Activated CD8-positive, alpha-beta memory T cell treated with anti-CD3 and anti-CD28 coated beads for 48 hours (primary cell): Measurements from ENCODE around the gene PRKRIP1.
A peak's percentile ranks its signal among the peaks of the same experiment; 100 is the strongest.
"Not testable (repeated sequence)": the region's sequence is repeated elsewhere in the genome, so short reads cannot be mapped to it uniquely, and the experiment has no call there.

ENCODE experiments used
- DNase-seq, 3 experiments: peaks; one replicate each; pipeline ENCODE4 v3.0.0-alpha.2; 2020; ENCODE audit warnings: low read depth in 2 of 3, low spot score in 2 of 3

The PRKRIP1 gene, protein sequence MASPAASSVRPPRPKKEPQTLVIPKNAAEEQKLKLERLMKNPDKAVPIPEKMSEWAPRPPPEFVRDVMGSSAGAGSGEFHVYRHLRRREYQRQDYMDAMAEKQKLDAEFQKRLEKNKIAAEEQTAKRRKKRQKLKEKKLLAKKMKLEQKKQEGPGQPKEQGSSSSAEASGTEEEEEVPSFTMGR

DNA sequence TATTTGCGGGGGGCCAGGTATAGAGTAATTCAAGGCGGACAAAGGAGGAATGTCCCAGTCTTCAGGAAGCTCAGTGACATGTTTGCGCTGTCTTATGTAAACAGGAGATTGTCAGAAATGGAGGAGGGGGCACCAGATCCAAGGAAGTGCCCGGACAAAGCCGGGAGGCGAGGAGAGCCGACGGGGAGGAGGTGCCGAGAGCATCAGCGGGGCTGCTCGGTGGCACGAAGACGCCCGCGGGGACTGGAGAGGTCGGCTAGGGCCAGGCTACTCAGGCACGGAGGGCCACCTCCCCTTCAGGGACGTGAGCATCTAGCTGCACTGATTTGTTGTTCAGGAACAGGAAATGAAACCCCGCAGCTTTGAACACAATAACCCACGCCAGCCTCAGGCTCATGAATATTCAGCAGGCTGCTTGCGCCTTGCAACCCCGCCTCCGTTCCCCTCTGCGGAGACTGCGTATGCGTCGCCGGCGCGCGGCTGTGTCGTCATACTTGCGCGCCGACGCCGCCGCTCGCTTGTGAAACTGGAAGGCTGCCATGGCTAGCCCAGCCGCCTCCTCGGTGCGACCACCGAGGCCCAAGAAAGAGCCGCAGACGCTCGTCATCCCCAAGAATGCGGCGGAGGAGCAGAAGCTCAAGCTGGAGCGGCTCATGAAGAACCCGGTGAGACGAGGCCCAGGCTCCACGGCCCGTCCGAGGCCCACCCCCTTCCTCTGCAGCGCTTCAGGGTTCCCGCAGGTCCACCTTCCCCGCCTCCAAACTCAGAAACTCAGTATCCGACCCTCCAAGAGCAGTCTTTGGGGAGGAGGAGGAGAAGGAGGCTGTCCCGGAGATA, at the start of gene PRKRIP1:
PRKRIP1 (plus strand) TSS at position 491 of the 837 bp plus-strand sequence; CDS start at position 540, 49 bp downstream.
- DNase-seq = peak; percentile 46 to 60 (median 58)

DNA sequence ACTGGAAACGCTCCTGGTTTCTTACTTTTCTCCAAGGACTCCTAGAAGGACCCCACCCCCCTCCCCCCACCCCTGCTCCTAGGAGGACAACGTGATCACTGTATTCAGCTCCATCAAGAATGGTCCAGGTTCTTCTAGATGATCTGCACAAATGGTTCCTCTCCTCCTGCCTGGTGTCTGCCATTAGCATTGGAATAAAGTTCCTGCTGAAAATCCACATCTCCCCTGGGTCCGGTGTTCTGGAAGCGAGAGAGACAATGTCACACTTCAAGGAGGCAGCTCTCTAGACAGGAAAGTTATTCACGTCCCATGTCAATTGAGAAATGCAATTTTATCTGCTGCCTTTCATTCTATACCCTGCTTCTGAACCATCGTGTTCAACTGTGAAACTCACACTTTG, 49.2 kb upstream of the PRKRIP1 start:
- not testable (repeated sequence) for DNase-seq

GRCh38 chr7:102356344-102356743, 39.8 kb upstream of the PRKRIP1 start, which contains the start of gene SPDYE6:
Gene SPDYE6 (minus strand): TSS chr7:102356444. CDS start chr7:102356023, 421 bp downstream.
- DNase-seq = not testable (repeated sequence)

- DNase-seq = peak; percentile 62 to 87 (median 82)
Observed at GRCh38 chr7:102363549-102364393, 32.4 kb upstream of the PRKRIP1 start.

GRCh38 chr7:102364394-102364886, 31.7 kb upstream of the PRKRIP1 start:
- DNase-seq = peak in 1 of 3 experiments; percentile 0

DNA sequence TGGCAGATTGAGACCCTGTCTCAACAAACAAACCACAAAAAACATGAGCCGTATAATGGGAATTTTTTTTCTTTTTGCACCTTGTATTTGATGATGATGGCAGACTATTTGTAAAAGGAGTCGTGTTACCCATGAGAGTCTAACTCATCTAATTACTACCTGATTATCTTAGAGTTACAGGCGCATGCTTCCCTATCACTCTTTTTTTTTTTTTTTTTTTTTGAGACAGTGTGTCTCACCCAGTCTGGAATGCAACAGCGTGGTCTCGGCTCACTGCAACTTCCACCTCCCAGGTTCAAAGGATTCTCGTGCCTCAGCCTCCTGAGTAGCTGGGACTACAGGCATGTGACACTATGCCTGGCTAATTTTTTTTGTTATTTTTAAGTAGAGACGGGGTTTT, 30.8 kb upstream of the PRKRIP1 start:
- not testable (repeated sequence) for DNase-seq

GRCh38 chr7:102370038-102370437, 26.1 kb upstream of the PRKRIP1 start:
- not testable (repeated sequence) for DNase-seq

DNA sequence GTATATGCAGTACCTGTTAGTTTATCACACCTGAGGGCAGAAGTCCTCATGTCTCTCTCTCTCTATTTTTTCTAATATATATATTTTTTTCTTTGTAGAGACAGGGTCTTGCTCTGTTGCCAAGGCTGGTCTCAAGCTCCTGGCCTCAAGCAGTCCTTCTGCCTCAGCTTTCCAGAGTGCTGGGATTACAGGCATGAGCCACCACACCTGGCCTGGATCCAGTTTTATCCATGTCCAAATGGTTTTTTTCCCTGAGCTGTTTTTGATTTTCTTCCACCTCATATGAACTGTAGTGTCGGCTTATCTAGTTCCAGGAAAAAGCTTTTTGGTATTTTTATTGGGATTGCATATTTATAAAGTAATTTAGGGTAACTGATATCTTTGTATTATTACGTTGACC, 23.4 kb upstream of the PRKRIP1 start:
- DNase-seq = not testable (repeated sequence)

DNA sequence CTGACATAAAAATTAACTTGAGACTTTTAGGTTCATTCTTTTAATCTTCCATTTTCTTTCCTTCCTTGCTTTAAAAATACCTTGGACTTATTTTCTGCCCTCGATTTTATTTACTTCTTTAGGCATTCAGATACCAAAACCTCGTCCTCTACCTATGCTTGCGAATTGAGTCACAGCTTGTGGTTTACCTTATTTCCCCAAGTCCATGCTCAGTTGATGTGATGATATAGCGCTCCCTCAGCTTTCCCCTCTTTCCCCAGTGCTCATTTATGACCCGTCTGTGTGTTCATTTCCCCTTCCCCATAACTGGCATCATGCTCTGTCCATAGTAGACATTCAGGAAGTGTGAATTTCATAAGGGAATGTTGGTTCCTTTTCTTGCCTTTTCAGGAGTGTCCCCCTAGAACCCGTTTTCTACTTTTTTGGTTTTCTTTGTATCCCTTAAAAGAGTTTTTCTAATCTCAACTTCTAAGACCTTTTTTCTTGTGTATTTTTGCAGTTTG, 19.1 kb upstream of the PRKRIP1 start:
- no peak for DNase-seq

GRCh38 chr7:102380837-102381236, 15.3 kb upstream of the PRKRIP1 start:
- DNase-seq = not testable (repeated sequence)

- not testable (repeated sequence) for DNase-seq
Observed at GRCh38 chr7:102381696-102382425, 14.3 kb upstream of the PRKRIP1 start.

DNA sequence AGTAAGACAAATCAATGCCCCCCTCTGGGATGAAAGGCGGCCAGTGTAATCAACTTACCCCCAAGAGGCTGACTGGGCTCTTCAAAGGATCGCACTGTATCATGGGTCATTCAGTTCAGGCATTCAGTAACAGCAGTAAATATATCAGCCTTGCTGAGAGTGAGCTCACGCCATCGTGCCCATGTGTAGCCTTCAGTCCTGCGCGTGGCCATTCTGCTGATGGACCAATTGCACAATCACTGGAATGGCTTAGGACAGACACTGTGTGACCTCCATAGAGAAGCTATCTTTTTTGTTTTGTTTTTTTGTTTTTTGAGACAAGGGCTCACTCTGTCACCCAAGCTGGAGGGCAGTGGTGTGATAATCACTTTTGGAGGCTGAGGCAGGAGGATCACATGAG, 9.1 kb upstream of the PRKRIP1 start:
- DNase-seq = no peak

- no peak for DNase-seq
Observed at GRCh38 chr7:102389810-102390209, 6.4 kb upstream of the PRKRIP1 start.

GRCh38 chr7:102390697-102391484, 5.3 kb upstream of the PRKRIP1 start:
- DNase-seq = peak; percentile 31 to 56 (median 35)

GRCh38 chr7:102392330-102392729, 3.8 kb upstream of the PRKRIP1 start:
- no peak for DNase-seq

- no peak for DNase-seq
Observed at GRCh38 chr7:102393467-102393866, 2.7 kb upstream of the PRKRIP1 start.

DNA sequence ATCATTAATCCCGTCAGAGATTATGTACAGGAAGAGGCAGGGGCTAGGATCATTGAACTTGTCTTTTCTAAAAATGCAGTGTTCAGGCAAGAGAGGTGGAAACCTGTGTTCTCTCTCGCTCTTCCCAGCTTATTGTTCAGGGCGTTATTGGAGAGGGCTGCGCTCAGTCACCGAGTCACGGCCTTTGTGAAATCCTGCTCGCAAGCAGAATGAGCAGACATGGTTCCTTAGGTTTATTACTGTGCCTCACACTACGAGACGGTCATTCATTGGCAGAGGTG, 631 bp upstream of the PRKRIP1 start:
- DNase-seq = no peak

DNA sequence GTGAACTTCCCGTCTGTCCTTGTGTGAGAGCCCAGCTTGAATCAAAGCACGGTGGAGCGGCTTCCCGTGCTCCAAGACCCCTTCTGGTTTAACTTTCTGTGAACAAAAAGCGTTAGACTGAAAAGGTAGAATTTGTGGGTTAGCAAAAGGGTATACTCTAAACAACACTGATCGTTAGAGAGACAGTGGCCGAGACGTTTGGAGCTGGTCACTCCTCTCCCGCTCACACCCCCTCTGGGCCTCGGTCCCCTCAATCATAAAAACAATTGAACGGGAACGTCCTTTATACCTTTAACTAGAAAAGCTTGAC, 502 bp downstream of the PRKRIP1 start:
- DNase-seq = no peak

GRCh38 chr7:102398543-102398942, 2.4 kb downstream of the PRKRIP1 start:
- DNase-seq = no peak

DNA sequence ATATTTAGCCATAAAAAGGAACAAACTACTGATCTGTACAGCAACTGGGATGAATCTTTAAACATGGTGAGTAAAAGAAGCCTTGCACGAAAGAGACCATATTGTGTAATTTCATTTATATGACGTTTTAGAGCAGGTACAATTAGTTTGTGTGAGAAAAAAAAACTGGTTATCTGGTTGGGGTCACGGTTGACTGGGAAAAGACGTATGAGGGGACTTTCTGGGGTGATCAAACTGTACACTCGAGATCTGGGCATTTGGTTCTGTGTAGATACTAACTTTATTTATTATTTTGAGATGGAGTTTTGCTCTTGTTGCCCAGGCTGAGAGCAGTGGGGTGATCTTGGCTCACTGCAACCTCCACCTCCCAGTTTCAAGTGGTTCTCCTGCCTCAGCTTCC, 4.2 kb downstream of the PRKRIP1 start:
- no peak for DNase-seq
